Heart right ventricle (tissue), 16 donors: Measurements from ENCODE around the gene ROR2. TPM values are rescaled to one million over a fixed set of nuclear protein-coding genes. Genes with fewer than 3 reads are reported as not detected.

Source experiments
- ATAC-seq, 8 donors: fragments of 200-7000 bp; cut with Tn5 transposase; one replicate each; pipeline ENCODE4 v1.9.1; 2020; ENCODE audit warnings: mild to moderate bottlenecking in 8 of 8, moderate library complexity in 8 of 8, moderate number of reproducible peaks in 1 of 8
- DNase-seq, 2 donors: peaks; one replicate each; pipeline ENCODE4 v3.0.0-alpha.2; 2020
- H3K27ac ChIP-seq, 10 donors: fragments of 200-600 bp; sonication (generic) in 2 of 10; one replicate each; pipeline versions ENCODE4 v1.5.0 to v1.8.0; 2020 to 2022; ENCODE audit warnings: mild to moderate bottlenecking in 3 of 10
- H3K27me3 ChIP-seq, 7 donors: fragments of 200-600 bp; one replicate each; pipeline ENCODE4 v1.8.0; 2021 to 2022; ENCODE audit warnings: mild to moderate bottlenecking in 2 of 7
- H3K36me3 ChIP-seq, 9 donors: fragments of 200-600 bp; sonication (generic) in 1 of 9; one replicate each; pipeline versions ENCODE4 v1.5.0 to v1.8.0; 2020 to 2022; ENCODE audit warnings: mild to moderate bottlenecking in 2 of 9
- H3K4me1 ChIP-seq, 9 donors: fragments of 200-600 bp; sonication (generic) in 1 of 9; one replicate each; pipeline versions ENCODE4 v1.5.0 to v1.8.0; 2020 to 2022; ENCODE audit warnings: mild to moderate bottlenecking in 4 of 9
- H3K4me3 ChIP-seq, 10 donors: fragments of 200-600 bp; sonication (generic) in 2 of 10; one replicate each; pipeline versions ENCODE4 v1.5.0 to v1.8.0; 2020 to 2022; ENCODE audit warnings: mild to moderate bottlenecking in 7 of 10, moderate library complexity in 2 of 10
- H3K9me3 ChIP-seq, 11 donors: fragments of 200-600 bp in 10 of 11; sonication (generic) in 2 of 11; one replicate each; pipeline versions ENCODE4 v1.5.0 to v1.8.0; 2013 to 2022; ENCODE audit warnings: mild to moderate bottlenecking in 2 of 11, control low read depth in 1 of 11, moderate library complexity in 1 of 11
- WGBS, 2 donors: extraction: QIAGEN DNeasy Blood & Tissue Kit; methylation state at CpG; one replicate each; pipeline ENCODE4 v1.1.7; 2013; ENCODE audit warnings: inconsistent platforms in 1 of 2; 5-methylcytosine and 5-hydroxymethylcytosine counted together
- intact Hi-C, 10 donors: fragments of 100-400 bp; cut with DNase I; formaldehyde crosslinking; loops; one replicate each; pipeline versions ENCODE4 v1.11.1 to v1.14.2; 2022
- polyA plus RNA-seq, 2 donors: library from polyadenylated mRNA; stranded (reverse); fragments of 200-250 nt; gene quantifications; one replicate each; pipeline ENCODE4 v1.2.3, GENCODE V29; 2013
- total RNA-seq, 10 donors: library from RNA; stranded (reverse); fragmentation: NEBNext Ultra II Directional in 3 of 10; extraction: Animal tissue kit (Norgen Biotek cat#: 25700) in 3 of 10; gene quantifications; one replicate each; pipeline versions ENCODE4 v1.2.1 to v1.2.4, GENCODE V29; 2021 to 2023
- TF ChIP-seq, protein P1 (sequence below), 9 donors: fragments of 200-600 bp; sonication (generic) in 2 of 9; IDR thresholded peaks; one replicate each; pipeline versions ENCODE4 v1.5.0 to v1.8.0; 2021 to 2022; ENCODE audit warnings: antibody characterized with exemption in 9 of 9, mild to moderate bottlenecking in 5 of 9, moderate library complexity in 1 of 9
- donor health status: Arrhythmogenic right ventricular cardiomyopathy.
- donor health status: ischemic (EF 13 %, LVEDD 7.1; RV severe dilation, severe dysfunction).
- donor health status: healthy with polysubstance abuse.
- donor health status: DM: no; HTN: yes; CAD: no.
- donor health status: DM: no; HTN: no; CAD: no.
- donor health status: ischemic (EF 25% LVEDD 6.9; RV normal size, moderate dysfunction).
- donor health status: ischemic (EF 25% LVEDD 5.7; RV mildly dilated, moderate dysfunction).
- donor health status: healthy.
- donor health status: DM: yes; HTN: yes; CAD: no.
- donor health status: Ischemic cardiomyopathy.
- donor health status: ischemic (EF 35%, LVEDD 5.7; RV mildly dilated, moderate dysfunction).
- donor health status: nonischemic (EF 11% LVEDD 7.7; RV severe dilation, severe dysfunction).
- donor health status: DM: yes; HTN: yes; CAD: no.
- donor health status: PGD.
- donor health status: ischemic (EF 29% LVEDD 5.4; RV normal size, mild dysfunction).
- donor health status: nonischemic (EF 23%, LVEDD 6.1; RV moderate dilation, normal function).

Gene ROR2
- total and polyA plus RNA-seq, 12 donors = 0.11 to 1.4 (median 0.47) TPM

- 92 to 94% methylated on average over 3 of the region's 3 CpGs for WGBS, 2 donors
- Histone ChIP-seq H3K4me1 (peaks cover 0 to 22% (median 0%) of the 10 kb centered on the region in 9 donors), H3K27ac (no peak overlapping the region), H3K27me3 (peaks cover 0 to 22% (median 10%) of the 10 kb centered on the region in 7 donors), H3K36me3 (no peaks in the 10 kb centered on the region), H3K4me3 (no peak overlapping the region), H3K9me3 (no peaks in the 10 kb centered on the region)
- DNase-seq (no peak), ATAC-seq (no peak)
- intact Hi-C loops = no loop called here
- TF ChIP-seq, protein P1, sequence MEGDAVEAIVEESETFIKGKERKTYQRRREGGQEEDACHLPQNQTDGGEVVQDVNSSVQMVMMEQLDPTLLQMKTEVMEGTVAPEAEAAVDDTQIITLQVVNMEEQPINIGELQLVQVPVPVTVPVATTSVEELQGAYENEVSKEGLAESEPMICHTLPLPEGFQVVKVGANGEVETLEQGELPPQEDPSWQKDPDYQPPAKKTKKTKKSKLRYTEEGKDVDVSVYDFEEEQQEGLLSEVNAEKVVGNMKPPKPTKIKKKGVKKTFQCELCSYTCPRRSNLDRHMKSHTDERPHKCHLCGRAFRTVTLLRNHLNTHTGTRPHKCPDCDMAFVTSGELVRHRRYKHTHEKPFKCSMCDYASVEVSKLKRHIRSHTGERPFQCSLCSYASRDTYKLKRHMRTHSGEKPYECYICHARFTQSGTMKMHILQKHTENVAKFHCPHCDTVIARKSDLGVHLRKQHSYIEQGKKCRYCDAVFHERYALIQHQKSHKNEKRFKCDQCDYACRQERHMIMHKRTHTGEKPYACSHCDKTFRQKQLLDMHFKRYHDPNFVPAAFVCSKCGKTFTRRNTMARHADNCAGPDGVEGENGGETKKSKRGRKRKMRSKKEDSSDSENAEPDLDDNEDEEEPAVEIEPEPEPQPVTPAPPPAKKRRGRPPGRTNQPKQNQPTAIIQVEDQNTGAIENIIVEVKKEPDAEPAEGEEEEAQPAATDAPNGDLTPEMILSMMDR (IDR thresholded peaks at IDR 0.05) = no peak
Measured at GRCh38 chr9:91883503-91883902, 66.5 kb downstream of the ROR2 start.

GRCh38 chr9:91882627-91883026 is 67.4 kb downstream of the ROR2 start:
- H3K27ac ChIP-seq = no peak overlapping the region
- no peak for DNase-seq

GRCh38 chr9:91880378-91880972 is 69.6 kb downstream of the ROR2 start:
- ATAC-seq (no peak), DNase-seq (no peak)
- Histone ChIP-seq H3K36me3 (no peaks in the 10 kb centered on the region), H3K4me1 (peaks cover 0 to 15% (median 0%) of the 10 kb centered on the region in 9 donors), H3K9me3 (no peaks in the 10 kb centered on the region), H3K27me3 (peaks cover 0 to 3% (median 0%) of the 10 kb centered on the region in 7 donors), H3K4me3 (no peak overlapping the region), H3K27ac (no peak overlapping the region)
- WGBS, 2 donors = 70 to 80% methylated on average over 3 of the region's 3 CpGs
- intact Hi-C loops = no loop called here
- TF ChIP-seq, protein P1 (IDR thresholded peaks at IDR 0.05) = no peak

More at GRCh38 chr9:91882627-91883026, 67.4 kb downstream of the ROR2 start:
- 90 to 92% methylated on average over 4 of the region's 4 CpGs for WGBS, 2 donors
- TF ChIP-seq, protein P1 (IDR thresholded peaks at IDR 0.05) = no peak
- Histone ChIP-seq H3K4me3 (no peak overlapping the region), H3K4me1 (peaks cover 0 to 22% (median 0%) of the 10 kb centered on the region in 9 donors), H3K27me3 (peaks cover 0 to 19% (median 10%) of the 10 kb centered on the region in 7 donors), H3K9me3 (no peaks in the 10 kb centered on the region), H3K36me3 (no peaks in the 10 kb centered on the region)
- ATAC-seq = no peak
- intact Hi-C loops = no loop called here

DNA sequence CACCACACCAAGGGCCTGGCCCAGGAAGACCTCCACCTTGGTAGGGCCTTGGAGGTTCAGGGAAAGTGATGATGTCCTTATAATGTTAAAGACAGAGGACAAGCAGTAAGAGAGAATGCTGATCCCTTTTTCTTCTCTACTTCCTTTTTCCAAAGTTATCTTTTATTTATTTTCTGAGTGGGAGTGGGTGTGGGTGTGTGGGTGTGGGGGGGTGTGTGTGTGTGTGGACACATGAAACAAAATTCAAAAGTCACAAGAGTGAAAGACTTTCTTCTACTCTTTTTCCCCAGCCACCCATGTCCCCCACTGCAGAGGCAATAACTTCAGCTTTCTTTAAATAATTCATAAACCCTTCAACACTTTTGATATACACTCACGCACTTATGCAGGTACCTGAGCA is 70.8 kb downstream of the ROR2 start:
- intact Hi-C loops = no loop called here

More for the DNA sequence above, 70.8 kb downstream of the ROR2 start:
- WGBS, 2 donors = 84 to 96% methylated on average over 1 of the region's 1 CpG
- ATAC-seq = no peak
- Histone ChIP-seq H3K27me3 (no peaks in the 10 kb centered on the region), H3K4me3 (no peak overlapping the region), H3K27ac (no peak overlapping the region), H3K36me3 (no peaks in the 10 kb centered on the region), H3K9me3 (no peaks in the 10 kb centered on the region), H3K4me1 (peaks cover 0 to 9% (median 0%) of the 10 kb centered on the region in 9 donors)
- TF ChIP-seq, protein P1 (IDR thresholded peaks at IDR 0.05) = no peak
- no peak for DNase-seq
